ENCODE results near the gene ETNK1.

Gene ETNK1

DNA sequence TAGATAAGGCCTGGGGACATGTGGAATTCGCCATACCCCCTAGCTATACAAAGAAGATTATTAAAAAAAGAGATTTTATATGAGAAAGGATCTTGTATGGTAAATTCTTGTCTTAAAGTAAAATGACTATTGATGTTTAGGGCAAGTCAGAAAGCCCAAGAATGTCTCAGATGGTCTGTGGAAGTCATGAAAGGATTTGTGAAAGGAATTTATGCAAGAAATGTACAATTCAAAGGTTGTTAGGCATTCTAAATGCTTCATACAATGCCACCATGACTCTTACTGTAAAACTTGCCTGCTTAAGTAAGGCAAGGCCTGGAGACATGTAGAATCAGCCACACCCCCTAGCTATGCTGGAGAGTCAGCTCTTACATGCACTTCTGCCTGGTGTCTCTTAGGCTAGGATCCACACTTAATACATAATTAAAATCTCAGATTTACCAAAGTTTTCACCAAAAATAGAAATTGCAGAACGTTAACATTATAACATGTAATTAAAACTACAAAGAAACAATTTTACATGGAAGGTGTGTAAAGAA, 8.9 kb upstream of the ETNK1 start:
- in situ Hi-C loops (cut with HindIII; ENCODE audit: low sequenced_read_pairs): no loop called here
- TF ChIP-seq, protein P1, sequence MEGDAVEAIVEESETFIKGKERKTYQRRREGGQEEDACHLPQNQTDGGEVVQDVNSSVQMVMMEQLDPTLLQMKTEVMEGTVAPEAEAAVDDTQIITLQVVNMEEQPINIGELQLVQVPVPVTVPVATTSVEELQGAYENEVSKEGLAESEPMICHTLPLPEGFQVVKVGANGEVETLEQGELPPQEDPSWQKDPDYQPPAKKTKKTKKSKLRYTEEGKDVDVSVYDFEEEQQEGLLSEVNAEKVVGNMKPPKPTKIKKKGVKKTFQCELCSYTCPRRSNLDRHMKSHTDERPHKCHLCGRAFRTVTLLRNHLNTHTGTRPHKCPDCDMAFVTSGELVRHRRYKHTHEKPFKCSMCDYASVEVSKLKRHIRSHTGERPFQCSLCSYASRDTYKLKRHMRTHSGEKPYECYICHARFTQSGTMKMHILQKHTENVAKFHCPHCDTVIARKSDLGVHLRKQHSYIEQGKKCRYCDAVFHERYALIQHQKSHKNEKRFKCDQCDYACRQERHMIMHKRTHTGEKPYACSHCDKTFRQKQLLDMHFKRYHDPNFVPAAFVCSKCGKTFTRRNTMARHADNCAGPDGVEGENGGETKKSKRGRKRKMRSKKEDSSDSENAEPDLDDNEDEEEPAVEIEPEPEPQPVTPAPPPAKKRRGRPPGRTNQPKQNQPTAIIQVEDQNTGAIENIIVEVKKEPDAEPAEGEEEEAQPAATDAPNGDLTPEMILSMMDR (IDR thresholded peaks at IDR 0.05; ENCODE audit: low read depth, low read length): no peak
- DNase-seq (ENCODE audit: low read depth, low spot score): no peak
- H3K4me3 ChIP-seq (ENCODE audit: low read depth, low read length): no peak overlapping the region

DNA sequence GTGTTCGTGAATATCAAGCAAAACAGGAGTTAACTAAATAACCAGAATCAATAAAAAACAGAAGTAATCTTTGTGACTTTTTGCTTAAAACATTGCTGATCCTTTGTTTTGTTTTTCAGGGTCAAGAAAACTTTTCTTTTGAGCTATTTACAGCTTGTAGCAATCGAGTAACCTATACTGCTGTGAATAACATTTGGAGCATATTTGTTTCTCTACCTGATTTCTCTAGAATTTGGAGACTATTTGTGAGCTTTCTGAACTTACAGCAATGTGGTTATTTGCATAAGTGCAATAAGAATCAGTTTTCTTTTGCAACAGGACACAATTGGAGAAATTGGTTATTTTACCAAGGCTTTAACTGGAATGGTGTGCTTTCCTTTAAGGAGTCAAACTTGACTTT, 7.3 kb upstream of the ETNK1 start:
- TF ChIP-seq, protein P1 (IDR thresholded peaks at IDR 0.05; ENCODE audit: low read depth, low read length): no peak
- no peak for DNase-seq (ENCODE audit: low read depth, low spot score)
- in situ Hi-C loops (cut with HindIII; ENCODE audit: low sequenced_read_pairs): no loop called here
- no peak overlapping the region for H3K4me3 ChIP-seq (ENCODE audit: low read depth, low read length)

DNA sequence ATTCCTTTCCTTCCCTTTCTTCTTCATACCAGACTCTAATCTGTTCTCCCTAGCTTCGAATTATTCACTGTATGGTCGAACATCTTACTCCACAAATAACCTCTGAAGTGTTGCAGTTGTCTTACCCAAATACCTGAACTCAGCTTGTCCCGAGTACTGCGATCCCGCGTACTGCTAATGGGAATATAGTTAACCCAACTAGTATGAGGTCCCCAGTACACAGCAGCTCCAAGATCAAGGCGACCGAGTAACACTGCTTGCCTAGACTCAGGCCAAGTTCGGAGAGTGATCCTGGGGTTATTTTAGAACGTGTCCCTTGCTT, 462 bp upstream of the ETNK1 start:
- in situ Hi-C loops (cut with HindIII; ENCODE audit: low sequenced_read_pairs): no loop called here
- H3K4me3 ChIP-seq (ENCODE audit: low read depth, low read length): peak overlapping the region; percentile 97
- TF ChIP-seq, protein P1 (IDR thresholded peaks at IDR 0.05; ENCODE audit: low read depth, low read length): no peak
- DNase-seq (ENCODE audit: low read depth, low spot score): no peak

DNA sequence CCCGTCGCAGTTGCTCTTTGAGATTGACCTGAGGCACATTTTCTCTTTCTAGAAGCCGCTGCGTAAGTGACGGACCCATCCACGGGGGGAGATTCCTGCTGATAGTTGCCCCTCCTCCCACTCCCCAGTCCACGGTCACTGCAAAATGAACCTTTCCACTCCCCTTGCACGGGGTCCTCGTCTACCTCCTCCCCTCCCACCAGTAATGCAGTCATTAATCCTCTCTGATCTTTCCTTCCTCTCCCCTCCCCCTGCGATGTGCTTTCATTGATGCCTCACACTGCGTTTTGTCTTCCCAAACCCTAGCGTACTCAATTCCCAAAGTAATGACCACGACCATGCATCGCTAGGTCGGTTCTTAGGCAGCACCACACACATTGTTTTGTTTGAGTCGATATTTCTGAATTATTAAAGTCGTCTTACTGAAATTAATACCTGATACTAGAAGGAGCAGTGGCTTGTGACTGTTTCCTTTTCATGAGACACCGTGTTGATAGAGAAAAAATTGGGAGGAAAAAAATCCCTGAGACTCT, 857 bp downstream of the ETNK1 start:
- peak overlapping the region; percentile 97 for H3K4me3 ChIP-seq (ENCODE audit: low read depth, low read length)
- TF ChIP-seq, protein P1 (IDR thresholded peaks at IDR 0.05; ENCODE audit: low read depth, low read length): no peak
- in situ Hi-C loops (cut with HindIII; ENCODE audit: low sequenced_read_pairs): no loop called here
- peak; percentile 45 for DNase-seq (ENCODE audit: low read depth, low spot score)

DNA sequence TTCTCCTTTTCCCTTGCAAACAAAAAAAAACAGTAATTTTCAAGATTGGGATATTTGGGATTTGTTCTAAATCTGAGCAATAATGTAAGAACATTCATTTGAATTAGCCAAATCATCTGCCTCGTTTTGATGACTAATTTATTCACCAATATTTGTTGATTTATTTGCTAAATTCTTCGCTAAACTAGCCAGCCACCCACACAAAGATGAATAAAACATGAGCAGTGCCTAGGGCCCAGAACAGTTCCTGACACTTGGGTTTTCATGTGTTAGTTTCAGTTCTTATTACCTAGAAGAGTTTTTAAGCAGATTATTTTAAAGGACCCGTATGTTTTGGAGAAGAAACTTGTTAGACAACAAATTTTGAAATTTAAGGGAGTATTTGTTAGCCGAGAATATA, 1.4 kb downstream of the ETNK1 start:
- DNase-seq (ENCODE audit: low read depth, low spot score): peak; percentile 34
- in situ Hi-C loops (cut with HindIII; ENCODE audit: low sequenced_read_pairs): no loop called here

DNA sequence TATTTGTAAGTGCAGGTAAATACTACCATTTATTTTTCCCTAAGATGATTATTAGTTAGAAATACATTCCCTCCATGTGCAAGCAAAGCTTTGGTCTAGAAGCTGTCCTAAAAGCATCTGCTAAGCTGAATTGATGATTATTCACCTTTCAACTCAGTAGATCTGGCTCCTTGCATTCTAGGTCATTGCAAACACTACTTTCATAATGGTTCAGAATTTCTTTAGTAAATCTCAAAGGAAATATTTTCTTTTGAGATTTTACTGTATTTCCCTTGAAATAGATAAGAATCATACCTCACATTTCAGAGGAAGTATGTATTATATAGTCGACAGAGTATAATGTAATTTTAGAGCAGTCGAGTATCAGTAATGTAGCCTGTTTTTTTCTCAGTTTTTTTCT, 2.4 kb downstream of the ETNK1 start:
- TF ChIP-seq, protein P1 (IDR thresholded peaks at IDR 0.05; ENCODE audit: low read depth, low read length): no peak
- in situ Hi-C loops (cut with HindIII; ENCODE audit: low sequenced_read_pairs): no loop called here
- DNase-seq (ENCODE audit: low read depth, low spot score): peak; percentile 5
- peak overlapping the region; percentile 18 for H3K4me3 ChIP-seq (ENCODE audit: low read depth, low read length)

More for the DNA sequence above, 1.4 kb downstream of the ETNK1 start:
- H3K4me3 ChIP-seq (ENCODE audit: low read depth, low read length): peak overlapping the region; percentile 97
- TF ChIP-seq, protein P1 (IDR thresholded peaks at IDR 0.05; ENCODE audit: low read depth, low read length): no peak

Measured in astrocyte of the spinal cord (primary cell).